WTC11 (cell line): Measurements from ENCODE around the gene AK6. TPM values are rescaled to one million over a fixed set of nuclear protein-coding genes. Genes with fewer than 3 reads are reported as not detected.

ENCODE experiments used
- ATAC-seq: fragments of 200-7000 bp; cut with Tn5 transposase; 2 replicates; pipeline ENCODE4 v1.10.0; 2021; ENCODE audit warnings: mild to moderate bottlenecking, moderate library complexity
- Bru-seq: library from RNA; stranded (reverse); fragments of 400-500 nt; gene quantifications from one replicate; lab custom pipeline; 2021; lab: Mats Ljungman, UMichigan
- CTCF ChIA-PET: fragments of 300-600 bp; sonication (Branson Sonifier 250); formaldehyde crosslinking; loops from one replicate; lab custom pipeline; 2021; ENCODE audit warnings: antibody characterized with exemption; lab: Charles Lee
- POLR2A ChIA-PET: fragments of 350-600 bp; sonication (Branson Sonifier 250); formaldehyde crosslinking; loops from one replicate; lab custom pipeline; 2021; ENCODE audit warnings: antibody characterized with exemption; lab: Charles Lee
- DNase-seq: peaks from one replicate; pipeline ENCODE4 v3.0.0; 2021; ENCODE audit warnings: low spot score
- H3K27ac Mint-ChIP-seq: 2 replicates; pipeline ENCODE4 v1.8.0; 2021; ENCODE audit warnings: mixed read lengths
- H3K27me3 Mint-ChIP-seq: 2 replicates; pipeline ENCODE4 v1.8.0; 2021; ENCODE audit warnings: low read depth, mild to moderate bottlenecking, moderate library complexity, mixed read lengths
- H3K36me3 Mint-ChIP-seq: 2 replicates; pipeline ENCODE4 v1.8.0; 2021; ENCODE audit warnings: mixed read lengths
- H3K4me1 Mint-ChIP-seq: 2 replicates; pipeline ENCODE4 v1.8.0; 2022; ENCODE audit warnings: mixed read lengths
- H3K4me3 Mint-ChIP-seq: 2 replicates; pipeline ENCODE4 v1.8.0; 2021; ENCODE audit warnings: mild to moderate bottlenecking, moderate library complexity, mixed read lengths
- H3K9me3 Mint-ChIP-seq: 2 replicates; pipeline ENCODE4 v1.8.0; 2021; ENCODE audit warnings: mixed read lengths
- AFF4 ChIP-seq: sonication (generic); formaldehyde crosslinking; IDR thresholded peaks from 2 replicates; pipeline ENCODE4 v1.8.1; 2023; ENCODE audit warnings: mild to moderate bottlenecking, missing genetic modification reagents, borderline replicate concordance
- CREB1 ChIP-seq: sonication (generic); formaldehyde crosslinking; IDR thresholded peaks from 2 replicates; pipeline ENCODE4 v1.8.0; 2023; ENCODE audit warnings: mild to moderate bottlenecking, missing genetic modification reagents
- CREM ChIP-seq: sonication (generic); formaldehyde crosslinking; IDR thresholded peaks from 2 replicates; pipeline ENCODE4 v1.8.1; 2022; ENCODE audit warnings: mild to moderate bottlenecking, missing genetic modification reagents, moderate library complexity
- ETV6 ChIP-seq: sonication (generic); formaldehyde crosslinking; IDR thresholded peaks from 2 replicates; pipeline ENCODE4 v1.8.1; 2022; ENCODE audit warnings: mild to moderate bottlenecking, missing genetic modification reagents
- FOXK1 ChIP-seq: sonication (generic); formaldehyde crosslinking; IDR thresholded peaks from 2 replicates; pipeline ENCODE4 v1.8.0; 2022; ENCODE audit warnings: mild to moderate bottlenecking, moderate library complexity, missing genetic modification reagents
- FOXP1 ChIP-seq: sonication (generic); formaldehyde crosslinking; IDR thresholded peaks from 2 replicates; pipeline ENCODE4 v1.8.0; 2022; ENCODE audit warnings: missing genetic modification reagents, mild to moderate bottlenecking, moderate library complexity, borderline replicate concordance
- HMGXB4 ChIP-seq: sonication (generic); formaldehyde crosslinking; IDR thresholded peaks from 2 replicates; pipeline ENCODE4 v1.8.1; 2023; ENCODE audit warnings: mild to moderate bottlenecking, moderate library complexity, missing genetic modification reagents
- KAT7 ChIP-seq: sonication (generic); formaldehyde crosslinking; IDR thresholded peaks from 2 replicates; pipeline ENCODE4 v1.8.1; 2023; ENCODE audit warnings: missing genetic modification reagents, mild to moderate bottlenecking, borderline replicate concordance
- MYBL2 ChIP-seq: sonication (generic); formaldehyde crosslinking; IDR thresholded peaks from 2 replicates; pipeline ENCODE4 v1.8.1; 2023; ENCODE audit warnings: mild to moderate bottlenecking, moderate library complexity, missing genetic modification reagents
- RORB ChIP-seq: fragments of 250-450 bp; sonication (Bioruptor Pico); IDR thresholded peaks from 2 replicates; pipeline ENCODE4 v1.9.0; 2021; ENCODE audit warnings: mild to moderate bottlenecking
- SMAD3 ChIP-seq: sonication (generic); formaldehyde crosslinking; IDR thresholded peaks from 2 replicates; pipeline ENCODE4 v1.8.0; 2022; ENCODE audit warnings: missing genetic modification reagents, mild to moderate bottlenecking, borderline replicate concordance
- TEAD4 ChIP-seq: sonication (generic); formaldehyde crosslinking; IDR thresholded peaks from 2 replicates; pipeline ENCODE4 v1.8.0; 2022; ENCODE audit warnings: mild to moderate bottlenecking, missing genetic modification reagents
- TP53 ChIP-seq: sonication (generic); formaldehyde crosslinking; IDR thresholded peaks from 2 replicates; pipeline ENCODE4 v1.8.1; 2023; ENCODE audit warnings: mild to moderate bottlenecking, missing genetic modification reagents
- ZBTB21 ChIP-seq: sonication (generic); formaldehyde crosslinking; IDR thresholded peaks from 2 replicates; pipeline ENCODE4 v1.8.1; 2023; ENCODE audit warnings: mild to moderate bottlenecking, missing genetic modification reagents, borderline replicate concordance
- ZNF232 ChIP-seq: sonication (generic); formaldehyde crosslinking; IDR thresholded peaks from 2 replicates; pipeline ENCODE4 v1.8.0; 2022; ENCODE audit warnings: mild to moderate bottlenecking, missing genetic modification reagents
- ZNF416 ChIP-seq: fragments of 250-450 bp; sonication (Bioruptor Pico); IDR thresholded peaks from 2 replicates; pipeline ENCODE4 v1.9.0; 2021; ENCODE audit warnings: mild to moderate bottlenecking, inconsistent platforms
- long read RNA-seq, 3 experiments: library from RNA in 1 of 3; library from capped mRNA in 1 of 3; library from polyadenylated mRNA in 1 of 3; unstranded in 2 of 3; stranded (forward) in 1 of 3; transcript quantifications; one replicate each; pipeline ENCODE4 v2.0.0, GENCODE V29; 2021
- total RNA-seq: library from RNA; stranded (reverse); gene quantifications from 3 replicates; pipeline ENCODE4 v1.2.3, GENCODE V29; 2021
- TF ChIP-seq, protein P1 (sequence below): sonication (generic); formaldehyde crosslinking; IDR thresholded peaks from 2 replicates; pipeline ENCODE4 v1.8.0; 2023; ENCODE audit warnings: mild to moderate bottlenecking, missing genetic modification reagents
- TF ChIP-seq, protein P2 (sequence below): sonication (generic); formaldehyde crosslinking; IDR thresholded peaks from 2 replicates; pipeline ENCODE4 v1.8.1; 2023; ENCODE audit warnings: mild to moderate bottlenecking, missing genetic modification reagents, moderate library complexity
- TF ChIP-seq, protein P3 (sequence below): sonication (generic); formaldehyde crosslinking; conservative IDR thresholded peaks from 2 replicates; pipeline ENCODE4 v1.8.1; 2023; ENCODE audit warnings: mild to moderate bottlenecking, low read depth, missing genetic modification reagents, moderate library complexity
- TF ChIP-seq, protein P4 (sequence below): sonication (generic); formaldehyde crosslinking; IDR thresholded peaks from 2 replicates; pipeline ENCODE4 v1.8.1; 2023; ENCODE audit warnings: mild to moderate bottlenecking, missing genetic modification reagents, moderate library complexity

Gene AK6
- total RNA-seq (33.2 to 43.1 TPM (median 33.3 TPM) in 3 replicates), Bru-seq, nascent RNA (percentile 82 among the genes with signal in this experiment)
- long read RNA-seq, experiment 1, transcript AK6-201 (5 exons, 1,183 nt) = minor isoform, 6 of 92 reads
- long read RNA-seq, experiment 1, transcript AK6-202 (5 exons, 1,648 nt) = major isoform, 66 of 92 reads
- long read RNA-seq, experiment 1, partial matches to known transcripts = 0 of 92 reads
- long read RNA-seq, experiment 1, other reads (novel, unspliced or antisense) = 20 of 92 reads
- long read RNA-seq, experiment 2, transcript AK6-202 (5 exons, 1,648 nt) = major isoform, 26 of 59 reads
- long read RNA-seq, experiment 2, partial matches to known transcripts = 21 of 59 reads
- long read RNA-seq, experiment 2, other reads (novel, unspliced or antisense) = 10 of 59 reads
- long read RNA-seq, experiment 3, transcript AK6-201 (5 exons, 1,183 nt) = minor isoform, 16 of 221 reads
- long read RNA-seq, experiment 3, transcript AK6-202 (5 exons, 1,648 nt) = major isoform, 176 of 221 reads
- long read RNA-seq, experiment 3, partial matches to known transcripts = 2 of 221 reads
- long read RNA-seq, experiment 3, other reads (novel, unspliced or antisense) = 26 of 221 reads

GRCh38 chr5:69369340-69370121 is at the start of gene AK6, which contains the start of the genes RAD17 and TAF9:
Gene AK6 (minus strand): TSS chr5:69369520. CDS start chr5:69369490, 30 bp downstream.
Gene RAD17 (plus strand): TSS chr5:69369818. CDS start chr5:69372209, 2,391 bp downstream.
Gene TAF9 (minus strand): TSS chr5:69369520. CDS start chr5:69365737, 3,783 bp downstream.
- CTCF ChIA-PET = interaction anchor here (0.9 kb wide), 1 partner anchor 35 kb away, joined by 4 read pairs; no protein-coding TSS in a partner anchor
- POLR2A ChIA-PET = interaction anchor here (0.5 to 1.3 kb wide), 4 partner anchors 16 to 81 kb away, joined by 3 to 8 read pairs (median 3); no protein-coding TSS in a partner anchor
- TF ChIP-seq CREM (peak; percentile 89), HMGXB4 (peak; percentile 70; the same call in 1 of the 2 replicates), TEAD4 (CRISPR knock-in tag) (no peak), SMAD3 (CRISPR knock-in tag) (peak; percentile 23), ZBTB21 (no peak), AFF4 (CRISPR knock-in tag) (no peak), ETV6 (CRISPR knock-in tag) (0 out of 2 replicates have a peak, but pooled peaks have one; percentile 57), KAT7 (CRISPR knock-in tag) (peak; percentile 37; the same call in 1 of the 2 replicates), FOXK1 (CRISPR knock-in tag) (peak; percentile 82), ZNF416 (CRISPR knock-in tag) (peak; percentile 66; the same call in 1 of the 2 replicates), ZNF232 (CRISPR knock-in tag) (no peak), FOXP1 (CRISPR knock-in tag) (peak; percentile 51), TP53 (no peak), MYBL2 (peak; percentile 81), CREB1 (CRISPR knock-in tag) (0 out of 2 replicates have a peak, but pooled peaks have one; percentile 17), RORB (CRISPR knock-in tag) (no peak)
- TF ChIP-seq, protein P1, sequence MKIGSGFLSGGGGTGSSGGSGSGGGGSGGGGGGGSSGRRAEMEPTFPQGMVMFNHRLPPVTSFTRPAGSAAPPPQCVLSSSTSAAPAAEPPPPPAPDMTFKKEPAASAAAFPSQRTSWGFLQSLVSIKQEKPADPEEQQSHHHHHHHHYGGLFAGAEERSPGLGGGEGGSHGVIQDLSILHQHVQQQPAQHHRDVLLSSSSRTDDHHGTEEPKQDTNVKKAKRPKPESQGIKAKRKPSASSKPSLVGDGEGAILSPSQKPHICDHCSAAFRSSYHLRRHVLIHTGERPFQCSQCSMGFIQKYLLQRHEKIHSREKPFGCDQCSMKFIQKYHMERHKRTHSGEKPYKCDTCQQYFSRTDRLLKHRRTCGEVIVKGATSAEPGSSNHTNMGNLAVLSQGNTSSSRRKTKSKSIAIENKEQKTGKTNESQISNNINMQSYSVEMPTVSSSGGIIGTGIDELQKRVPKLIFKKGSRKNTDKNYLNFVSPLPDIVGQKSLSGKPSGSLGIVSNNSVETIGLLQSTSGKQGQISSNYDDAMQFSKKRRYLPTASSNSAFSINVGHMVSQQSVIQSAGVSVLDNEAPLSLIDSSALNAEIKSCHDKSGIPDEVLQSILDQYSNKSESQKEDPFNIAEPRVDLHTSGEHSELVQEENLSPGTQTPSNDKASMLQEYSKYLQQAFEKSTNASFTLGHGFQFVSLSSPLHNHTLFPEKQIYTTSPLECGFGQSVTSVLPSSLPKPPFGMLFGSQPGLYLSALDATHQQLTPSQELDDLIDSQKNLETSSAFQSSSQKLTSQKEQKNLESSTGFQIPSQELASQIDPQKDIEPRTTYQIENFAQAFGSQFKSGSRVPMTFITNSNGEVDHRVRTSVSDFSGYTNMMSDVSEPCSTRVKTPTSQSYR (CRISPR knock-in tag) = 0 out of 2 replicates have a peak, but pooled peaks have one; percentile 8
- TF ChIP-seq, protein P2, sequence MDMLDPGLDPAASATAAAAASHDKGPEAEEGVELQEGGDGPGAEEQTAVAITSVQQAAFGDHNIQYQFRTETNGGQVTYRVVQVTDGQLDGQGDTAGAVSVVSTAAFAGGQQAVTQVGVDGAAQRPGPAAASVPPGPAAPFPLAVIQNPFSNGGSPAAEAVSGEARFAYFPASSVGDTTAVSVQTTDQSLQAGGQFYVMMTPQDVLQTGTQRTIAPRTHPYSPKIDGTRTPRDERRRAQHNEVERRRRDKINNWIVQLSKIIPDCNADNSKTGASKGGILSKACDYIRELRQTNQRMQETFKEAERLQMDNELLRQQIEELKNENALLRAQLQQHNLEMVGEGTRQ (CRISPR knock-in tag) = peak; percentile 96
- TF ChIP-seq, protein P3, sequence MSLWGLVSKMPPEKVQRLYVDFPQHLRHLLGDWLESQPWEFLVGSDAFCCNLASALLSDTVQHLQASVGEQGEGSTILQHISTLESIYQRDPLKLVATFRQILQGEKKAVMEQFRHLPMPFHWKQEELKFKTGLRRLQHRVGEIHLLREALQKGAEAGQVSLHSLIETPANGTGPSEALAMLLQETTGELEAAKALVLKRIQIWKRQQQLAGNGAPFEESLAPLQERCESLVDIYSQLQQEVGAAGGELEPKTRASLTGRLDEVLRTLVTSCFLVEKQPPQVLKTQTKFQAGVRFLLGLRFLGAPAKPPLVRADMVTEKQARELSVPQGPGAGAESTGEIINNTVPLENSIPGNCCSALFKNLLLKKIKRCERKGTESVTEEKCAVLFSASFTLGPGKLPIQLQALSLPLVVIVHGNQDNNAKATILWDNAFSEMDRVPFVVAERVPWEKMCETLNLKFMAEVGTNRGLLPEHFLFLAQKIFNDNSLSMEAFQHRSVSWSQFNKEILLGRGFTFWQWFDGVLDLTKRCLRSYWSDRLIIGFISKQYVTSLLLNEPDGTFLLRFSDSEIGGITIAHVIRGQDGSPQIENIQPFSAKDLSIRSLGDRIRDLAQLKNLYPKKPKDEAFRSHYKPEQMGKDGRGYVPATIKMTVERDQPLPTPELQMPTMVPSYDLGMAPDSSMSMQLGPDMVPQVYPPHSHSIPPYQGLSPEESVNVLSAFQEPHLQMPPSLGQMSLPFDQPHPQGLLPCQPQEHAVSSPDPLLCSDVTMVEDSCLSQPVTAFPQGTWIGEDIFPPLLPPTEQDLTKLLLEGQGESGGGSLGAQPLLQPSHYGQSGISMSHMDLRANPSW (CRISPR knock-in tag) = no peak
- TF ChIP-seq, protein P4, sequence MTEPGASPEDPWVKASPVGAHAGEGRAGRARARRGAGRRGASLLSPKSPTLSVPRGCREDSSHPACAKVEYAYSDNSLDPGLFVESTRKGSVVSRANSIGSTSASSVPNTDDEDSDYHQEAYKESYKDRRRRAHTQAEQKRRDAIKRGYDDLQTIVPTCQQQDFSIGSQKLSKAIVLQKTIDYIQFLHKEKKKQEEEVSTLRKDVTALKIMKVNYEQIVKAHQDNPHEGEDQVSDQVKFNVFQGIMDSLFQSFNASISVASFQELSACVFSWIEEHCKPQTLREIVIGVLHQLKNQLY = no peak

More at GRCh38 chr5:69369340-69370121, at the start of gene AK6, which contains the start of the genes RAD17 and TAF9:
- Mint-ChIP-seq H3K27ac (peak within 1 kb of the TSS; percentile 98), H3K9me3 (no peaks in the 10 kb centered on the region), H3K36me3 (peaks cover 31% of the 10 kb centered on the region), H3K27me3 (no peaks in the 10 kb centered on the region), H3K4me3 (peak within 1 kb of the TSS; percentile 95), H3K4me1 (peaks cover 11% of the 10 kb centered on the region)
- DNase-seq = peak; percentile 94
- peak; percentile 96 for ATAC-seq
